PFSK-1 (cell line): ENCODE data around the gene NCOA6.

Experiments
- POLR2AphosphoS5 ChIP-seq: IDR thresholded peaks from 2 replicates; pipeline ENCODE4 v1.6.1; 2012; ENCODE audit warnings: low read depth, mild to moderate bottlenecking, control low read depth, low read length, moderate library complexity
- REST ChIP-seq, 2 experiments: IDR thresholded peaks; 2 replicates each; pipeline versions ENCODE4 v1.6.1 to v1.8.0; 2011 to 2012; ENCODE audit warnings: low read depth in 2 of 2, low read length in 2 of 2, control low read depth in 1 of 2, inconsistent platforms in 1 of 2, mild to moderate bottlenecking in 1 of 2, moderate library complexity in 1 of 2; ENCODE audit not compliant: insufficient read depth in 1 of 2
- TAF1 ChIP-seq: IDR thresholded peaks from 2 replicates; pipeline ENCODE4 v1.6.1; 2012; ENCODE audit warnings: low read length, control low read depth, borderline replicate concordance; ENCODE audit not compliant: insufficient read depth

DNA sequence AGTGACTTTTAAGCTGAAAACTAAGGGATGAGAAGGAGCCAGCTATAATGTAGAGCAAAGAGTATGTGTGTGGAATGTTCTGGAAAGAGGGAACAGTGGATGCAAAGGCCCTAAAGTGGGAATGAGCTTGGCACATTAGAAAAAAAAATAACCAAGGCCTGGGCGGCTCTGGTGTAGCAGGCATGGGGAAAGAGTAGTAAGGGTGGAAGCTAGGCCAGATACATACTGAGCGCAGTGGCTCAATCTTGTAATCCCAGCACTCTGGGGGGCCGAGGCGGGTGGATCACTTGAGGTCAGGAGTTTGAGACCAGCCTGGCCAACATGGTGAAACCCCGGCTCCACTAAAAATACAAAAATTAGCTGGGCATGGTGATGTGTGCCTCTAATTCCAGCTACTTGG, 38.8 kb upstream of the NCOA6 start:
- TF ChIP-seq REST (IDR thresholded peaks at IDR 0.05; ENCODE audit: insufficient read depth in 1 of 2, low read depth in 2 of 2, low read length in 2 of 2) = no peak
- TF ChIP-seq TAF1 = no peak
- no peak for TF ChIP-seq POLR2AphosphoS5
